ENCODE measurements around the gene HMCN2.

The HMCN2 gene

DNA sequence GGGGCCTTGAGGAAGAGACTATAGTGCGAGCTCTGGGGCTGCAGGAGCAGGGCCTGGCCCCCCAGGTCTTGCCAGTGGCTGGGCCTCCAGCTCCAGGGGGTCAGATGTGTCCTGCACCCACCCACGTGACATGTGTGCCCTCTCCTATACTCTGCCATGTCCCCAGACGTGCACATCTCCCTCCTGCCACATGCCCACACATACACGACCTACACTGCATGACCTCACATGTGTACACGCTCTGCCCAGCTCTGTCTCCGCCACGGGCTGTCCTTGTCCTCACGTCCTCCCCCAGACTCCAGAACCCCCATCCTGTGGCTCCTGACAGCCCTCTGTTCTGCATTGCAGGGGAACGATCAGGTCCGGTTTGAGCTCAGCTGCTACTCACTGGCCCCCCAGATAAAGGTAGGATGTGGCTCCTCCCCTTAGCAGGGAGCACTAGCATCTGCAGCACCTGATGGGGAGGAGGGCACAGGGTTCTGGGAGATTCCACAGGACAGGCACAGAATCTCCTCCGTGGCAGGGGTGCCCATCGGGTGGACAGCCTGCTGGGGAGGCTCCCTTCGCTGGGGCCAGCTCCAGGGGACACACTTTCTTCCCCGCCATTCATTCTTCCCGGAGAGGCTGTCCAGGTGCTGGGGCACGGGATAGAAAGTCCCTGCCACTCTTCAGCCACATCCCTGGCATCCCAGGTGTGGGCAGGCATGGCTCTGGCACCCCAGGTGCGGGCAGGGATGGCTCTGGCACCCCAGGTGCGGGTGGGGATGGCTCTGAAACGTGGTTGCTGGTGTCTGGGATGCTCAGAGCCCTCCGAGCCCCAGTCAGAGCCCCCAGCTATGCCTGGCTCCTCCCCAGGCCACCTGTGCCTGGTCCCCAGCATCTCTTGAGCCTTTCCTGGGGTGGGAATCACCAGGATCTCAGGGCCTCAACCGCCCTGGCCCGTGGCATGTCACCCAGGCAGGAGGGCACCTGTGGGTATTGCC, 198.5 kb downstream of the HMCN2 start:
- Histone ChIP-seq H2AFZ (no peak overlapping the region), H3K9ac (no peak overlapping the region), H3K4me3 (ENCODE audit: low read depth, low read length) (no peak overlapping the region), H3K9me3 (ENCODE audit: control insufficient read depth, low read length) (no peaks in the 10 kb centered on the region), H3K4me1 (no peaks in the 10 kb centered on the region), H3K79me2 (no peaks in the 10 kb centered on the region), H3K27ac (no peak overlapping the region), H3K36me3 (ENCODE audit: control insufficient read depth, insufficient read depth, low read length) (no peaks in the 10 kb centered on the region), H3K4me2 (ENCODE audit: low read length) (no peak overlapping the region), H3K27me3 (ENCODE audit: control insufficient read depth, insufficient read depth, low read length) (no peaks in the 10 kb centered on the region)
- no peak for TF ChIP-seq CTCF (IDR thresholded peaks at IDR 0.05)

DNA sequence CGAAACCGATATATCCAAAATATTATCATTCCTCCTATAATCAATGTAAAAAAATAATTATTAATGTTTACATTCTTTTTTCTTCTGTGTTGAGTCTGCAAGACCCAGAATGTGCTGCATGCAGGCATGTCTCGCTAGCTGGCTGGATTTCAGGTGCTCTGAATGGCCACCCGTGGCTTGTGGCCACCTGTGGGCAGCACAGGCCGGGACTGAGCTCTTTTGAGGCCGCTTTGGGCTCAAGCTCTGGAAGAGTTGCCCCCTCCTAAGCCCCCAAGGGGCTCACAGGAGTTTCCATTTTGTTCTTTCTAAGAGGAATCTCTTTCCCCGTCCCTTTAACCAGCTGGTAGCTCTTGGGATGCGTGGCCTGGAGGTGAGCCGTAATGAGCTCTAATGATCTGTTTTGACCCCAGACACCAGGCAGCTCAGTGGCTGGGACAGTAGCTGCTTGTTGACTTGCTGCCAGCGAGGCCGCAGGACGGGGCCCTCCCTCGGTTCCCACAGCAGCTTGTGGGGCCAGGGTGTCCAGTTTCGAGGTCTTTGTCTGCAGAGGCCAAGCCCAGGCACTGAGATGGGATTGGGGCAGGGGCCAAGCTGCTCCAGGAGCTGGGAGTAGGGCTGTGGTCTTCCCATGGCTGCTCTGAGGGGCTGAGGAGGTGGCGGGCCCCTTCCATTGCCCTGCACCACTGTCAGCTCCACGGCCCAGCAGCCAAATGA, 200.0 kb downstream of the HMCN2 start:
- H3K4me2 ChIP-seq (ENCODE audit: low read length) = no peak overlapping the region
- no peak for TF ChIP-seq CTCF (IDR thresholded peaks at IDR 0.05)
- H3K4me3 ChIP-seq (ENCODE audit: low read depth, low read length) = no peak overlapping the region
- no peaks in the 10 kb centered on the region for H3K36me3 ChIP-seq (ENCODE audit: control insufficient read depth, insufficient read depth, low read length)
- H3K9me3 ChIP-seq (ENCODE audit: control insufficient read depth, low read length) = no peaks in the 10 kb centered on the region
- H3K27ac ChIP-seq = no peak overlapping the region
- H3K4me1 ChIP-seq = no peaks in the 10 kb centered on the region
- no peak overlapping the region for H3K9ac ChIP-seq
- no peak overlapping the region for H2AFZ ChIP-seq
- H3K27me3 ChIP-seq (ENCODE audit: control insufficient read depth, insufficient read depth, low read length) = no peaks in the 10 kb centered on the region
- no peaks in the 10 kb centered on the region for H3K79me2 ChIP-seq

DNA sequence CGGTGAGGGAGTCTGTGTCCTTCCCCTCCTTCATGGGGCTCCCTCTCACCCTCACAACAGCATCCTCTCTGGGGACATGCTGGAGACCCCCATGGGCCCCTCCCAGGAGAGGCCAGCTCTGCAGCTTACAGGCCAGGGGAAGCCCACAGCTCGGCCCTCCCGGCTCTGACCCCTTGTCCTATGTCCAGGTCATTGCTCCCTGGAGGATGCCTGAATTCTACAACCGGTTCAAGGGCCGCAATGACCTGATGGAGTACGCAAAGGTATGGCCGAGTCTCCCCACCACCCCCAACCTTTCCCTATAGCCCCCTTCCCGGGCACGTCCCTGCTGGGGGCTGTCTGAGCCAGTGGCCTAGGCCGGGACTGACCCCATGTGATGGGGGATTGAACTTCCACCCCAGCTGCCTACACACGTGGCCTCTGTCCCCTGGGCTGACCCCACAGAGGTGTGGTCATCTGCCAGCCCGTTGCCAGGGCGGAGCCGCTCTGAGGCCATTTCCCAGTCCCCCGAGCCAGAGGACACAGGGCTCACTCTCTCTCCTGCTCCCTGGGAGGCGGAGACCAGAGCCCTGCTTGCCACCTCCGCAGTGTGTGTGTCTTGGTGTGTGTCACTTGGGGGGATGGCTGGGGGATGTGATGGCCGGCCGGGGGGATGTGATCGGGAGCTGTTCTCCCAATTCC, 201.1 kb downstream of the HMCN2 start:
- Histone ChIP-seq H3K4me1 (no peaks in the 10 kb centered on the region), H3K9me3 (ENCODE audit: control insufficient read depth, low read length) (no peaks in the 10 kb centered on the region), H3K36me3 (ENCODE audit: control insufficient read depth, insufficient read depth, low read length) (no peaks in the 10 kb centered on the region), H3K9ac (no peak overlapping the region), H3K4me3 (ENCODE audit: low read depth, low read length) (no peak overlapping the region), H3K27me3 (ENCODE audit: control insufficient read depth, insufficient read depth, low read length) (no peaks in the 10 kb centered on the region), H3K4me2 (ENCODE audit: low read length) (no peak overlapping the region), H2AFZ (no peak overlapping the region), H3K27ac (no peak overlapping the region), H3K79me2 (no peaks in the 10 kb centered on the region)
- TF ChIP-seq CTCF (IDR thresholded peaks at IDR 0.05) = no peak

GRCh38 chr9:130467316-130467715, 201.8 kb downstream of the HMCN2 start:
- Histone ChIP-seq H3K36me3 (ENCODE audit: control insufficient read depth, insufficient read depth, low read length) (no peaks in the 10 kb centered on the region), H3K9me3 (ENCODE audit: control insufficient read depth, low read length) (no peaks in the 10 kb centered on the region), H3K4me1 (no peaks in the 10 kb centered on the region), H3K27ac (no peak overlapping the region), H3K79me2 (no peaks in the 10 kb centered on the region), H2AFZ (no peak overlapping the region), H3K9ac (no peak overlapping the region), H3K4me2 (ENCODE audit: low read length) (no peak overlapping the region), H3K27me3 (ENCODE audit: control insufficient read depth, insufficient read depth, low read length) (no peaks in the 10 kb centered on the region), H3K4me3 (ENCODE audit: low read depth, low read length) (no peak overlapping the region)
- no peak for TF ChIP-seq CTCF (IDR thresholded peaks at IDR 0.05)

All from parathyroid adenoma (tissue), 2 donors.